Stimulated activated CD8-positive, alpha-beta memory T cell treated with anti-CD3 and anti-CD28 coated beads, Interleukin-4, amount 100 ng/mL, for 24 hours (primary cell): ENCODE data around the gene MPC2.
"Not testable (repeated sequence)": the region's sequence is repeated elsewhere in the genome, so short reads cannot be mapped to it uniquely, and the experiment has no call there.

ENCODE experiments used
- DNase-seq: peaks from one replicate; pipeline ENCODE4 v3.0.0-alpha.2; 2020; ENCODE audit warnings: low read depth

Gene MPC2

DNA sequence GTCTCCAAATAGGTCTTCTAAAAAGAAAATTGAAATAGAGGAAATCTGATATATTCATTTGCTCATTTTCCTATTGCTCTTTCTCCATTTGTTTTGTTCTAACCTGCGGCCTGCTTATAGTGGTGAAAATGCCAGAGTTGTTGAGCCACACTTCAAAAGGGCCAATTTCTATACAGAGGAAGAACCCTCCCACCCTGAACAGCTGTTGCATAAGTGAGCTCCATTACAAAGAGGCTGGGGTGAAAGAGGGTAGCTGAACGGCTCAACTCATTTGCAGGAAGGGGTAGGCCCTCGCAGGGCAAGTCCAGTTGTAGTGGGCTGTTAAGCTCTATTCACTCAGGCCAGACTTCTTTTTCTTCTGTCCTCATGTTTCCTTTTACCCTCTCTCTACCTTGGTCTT, 31.7 kb downstream of the MPC2 start:
- no peak for DNase-seq

DNA sequence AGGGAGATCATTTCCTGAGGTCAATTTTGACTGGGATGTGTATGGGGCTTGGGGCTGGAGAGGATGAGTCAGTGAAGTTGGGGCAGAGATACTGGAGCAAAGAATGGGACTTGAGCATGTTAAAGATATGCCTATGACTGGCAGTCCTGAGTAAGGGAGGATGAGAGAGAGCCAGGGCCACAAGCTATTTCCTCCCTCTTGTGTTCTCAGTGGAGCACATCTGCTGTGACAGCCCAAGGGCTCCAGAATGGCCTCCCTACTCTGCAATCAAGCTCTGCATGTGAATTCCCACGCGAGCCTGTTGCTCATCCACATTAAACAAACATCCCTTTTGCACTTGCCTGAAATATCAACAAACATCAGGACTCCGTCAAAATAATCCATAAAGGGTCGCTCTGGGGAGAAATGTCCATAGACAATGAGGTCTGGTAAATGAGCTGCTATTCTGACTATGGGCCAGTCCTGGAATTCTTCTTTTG, 32.2 kb downstream of the MPC2 start:
- no peak for DNase-seq

DNA sequence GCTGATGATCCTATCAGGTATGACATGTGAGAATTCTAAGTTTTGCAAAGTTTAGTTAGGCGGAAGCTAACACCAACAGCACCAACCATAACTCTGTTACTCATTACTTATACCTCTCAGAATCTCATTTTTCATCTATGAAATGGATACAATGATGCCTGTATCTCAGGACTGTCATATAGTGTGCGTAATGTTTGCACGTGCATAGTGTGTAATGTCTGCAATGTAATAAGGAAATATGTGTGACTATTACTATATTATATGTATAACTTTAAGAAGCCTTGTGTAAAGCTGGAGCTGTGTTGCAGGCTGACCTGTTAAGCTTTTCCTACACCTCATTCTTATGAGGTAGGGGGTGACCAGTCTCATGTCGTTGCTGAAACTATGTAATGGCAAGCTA, 36.0 kb downstream of the MPC2 start:
- no peak for DNase-seq

DNA sequence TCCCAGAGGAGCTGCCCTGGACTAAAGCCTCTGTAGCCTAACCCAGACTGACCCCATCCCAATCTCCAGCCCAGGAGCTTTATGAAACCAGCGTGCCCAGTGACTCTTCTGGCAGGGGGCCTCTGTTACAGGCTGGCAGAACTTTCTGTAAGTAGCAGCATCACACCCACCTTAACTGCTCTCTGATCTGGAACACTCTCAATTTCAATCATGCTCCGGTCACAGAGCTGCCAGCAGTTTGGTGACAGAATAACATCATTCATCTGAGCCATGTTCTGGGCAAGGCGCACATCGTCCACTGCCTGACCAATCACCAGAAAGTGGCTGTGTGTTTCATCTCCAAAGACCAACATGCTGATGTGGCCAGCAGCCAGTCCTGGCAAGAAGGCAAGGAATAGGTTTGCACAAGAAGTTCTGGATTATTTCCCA, 37.6 kb downstream of the MPC2 start:
- DNase-seq, result no peak

DNA sequence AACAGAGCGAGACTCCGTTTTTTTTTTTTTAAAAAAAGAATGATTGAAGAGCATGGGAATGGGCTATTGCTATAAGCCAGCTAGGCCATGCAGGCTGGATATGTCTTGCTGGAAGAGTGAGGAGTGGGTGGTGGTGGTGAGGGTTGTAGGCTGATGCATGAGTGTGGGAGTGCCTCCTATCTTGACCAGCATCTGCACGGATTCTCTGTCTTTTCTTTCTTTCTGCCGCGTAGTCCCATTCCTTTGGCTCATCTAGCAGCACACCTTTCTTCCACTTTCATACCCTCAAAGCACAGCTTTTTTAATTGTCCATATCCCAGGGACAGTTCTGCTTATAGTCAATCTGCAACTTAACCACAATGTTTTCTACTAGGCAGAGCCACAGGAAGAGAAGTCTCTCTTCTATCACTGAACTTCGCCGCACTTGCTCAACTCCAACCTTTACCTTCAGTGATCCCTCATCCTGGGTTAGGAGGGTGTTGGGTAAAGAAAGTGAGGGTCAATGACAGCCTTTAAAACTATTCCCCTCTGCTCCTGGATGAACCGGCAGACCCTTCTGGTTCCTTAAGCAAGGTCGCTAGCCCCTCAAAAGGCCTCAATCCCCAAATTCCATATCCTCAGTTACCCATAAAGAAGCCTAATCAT, 38.2 kb downstream of the MPC2 start:
- DNase-seq, result no peak

DNA sequence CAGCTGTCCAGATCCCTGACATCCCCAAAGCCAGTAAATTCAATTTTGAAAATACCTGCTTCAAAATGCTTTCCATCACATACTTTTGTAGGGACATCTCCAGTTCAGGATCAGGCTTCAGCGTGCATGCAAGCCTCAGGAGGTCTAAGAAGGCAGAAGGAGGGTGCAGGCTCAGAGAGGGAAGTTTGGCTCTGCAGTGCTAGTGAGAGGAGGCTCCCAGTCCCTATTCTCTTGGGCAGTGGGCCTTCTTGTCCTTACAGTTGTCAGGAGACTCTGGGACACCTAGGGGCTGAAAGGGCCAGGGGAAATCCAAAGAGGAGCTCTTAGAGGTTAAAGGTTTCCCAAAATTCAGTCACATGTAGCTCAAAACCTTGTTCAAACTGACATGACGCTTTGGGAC, 43.1 kb downstream of the MPC2 start:
- no peak for DNase-seq

DNA sequence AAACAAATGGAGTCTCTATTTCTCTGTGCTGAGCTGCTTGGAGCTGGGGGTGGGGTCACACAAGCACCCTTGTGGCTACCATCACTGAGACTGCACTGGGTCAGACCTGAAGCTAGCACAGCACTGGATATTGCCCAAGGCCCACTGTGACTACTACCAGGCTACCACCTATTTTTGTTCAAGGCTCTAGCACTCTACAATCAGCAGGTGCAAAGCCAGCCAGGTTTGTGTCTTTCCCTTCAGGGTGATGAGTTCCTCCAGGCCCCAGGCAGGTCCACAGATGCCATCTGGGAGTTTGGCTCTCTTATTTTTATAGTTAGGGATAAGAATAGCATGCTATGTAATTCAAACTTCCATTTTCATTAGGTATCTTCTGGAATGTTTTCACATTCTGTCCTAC, 46.5 kb downstream of the MPC2 start:
- no peak for DNase-seq

DNA sequence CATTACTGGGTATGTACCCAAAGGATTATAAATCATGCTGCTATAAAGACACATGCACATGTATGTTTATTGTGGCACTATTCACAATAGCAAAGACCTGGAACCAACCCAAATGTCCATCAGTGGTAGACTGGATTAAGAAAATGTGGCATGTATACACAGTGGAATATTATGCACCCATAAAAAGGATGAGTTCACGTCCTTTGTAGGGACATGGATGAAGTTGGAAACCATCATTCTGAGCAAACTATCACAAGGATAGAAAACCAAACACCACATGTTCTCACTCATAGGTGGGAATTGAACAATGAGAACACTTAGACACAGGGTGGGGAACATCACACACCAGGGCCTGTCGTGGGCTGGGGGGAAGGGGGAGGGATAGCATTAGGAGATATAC, 49.7 kb downstream of the MPC2 start:
- not testable (repeated sequence) for DNase-seq

DNA sequence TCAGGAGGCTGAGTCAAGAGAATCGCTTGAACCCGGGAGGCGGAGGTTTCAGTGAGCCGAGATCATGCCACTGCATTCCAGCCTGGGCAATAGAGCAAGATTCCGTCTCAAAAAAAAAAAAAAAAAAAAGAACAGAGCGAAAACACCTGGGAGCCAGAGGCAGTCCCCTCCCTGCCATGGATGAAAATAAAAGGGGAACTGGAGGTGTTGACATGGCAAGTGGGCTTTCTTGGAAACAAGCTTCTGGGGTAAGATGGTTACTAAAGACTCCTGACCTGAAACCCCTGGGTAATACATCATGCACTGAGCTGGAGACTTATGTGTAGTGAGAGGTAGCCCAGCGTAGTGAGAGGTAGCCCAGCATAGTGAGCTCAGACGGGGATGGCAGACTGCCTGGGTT, 54.5 kb downstream of the MPC2 start:
- no peak for DNase-seq

DNA sequence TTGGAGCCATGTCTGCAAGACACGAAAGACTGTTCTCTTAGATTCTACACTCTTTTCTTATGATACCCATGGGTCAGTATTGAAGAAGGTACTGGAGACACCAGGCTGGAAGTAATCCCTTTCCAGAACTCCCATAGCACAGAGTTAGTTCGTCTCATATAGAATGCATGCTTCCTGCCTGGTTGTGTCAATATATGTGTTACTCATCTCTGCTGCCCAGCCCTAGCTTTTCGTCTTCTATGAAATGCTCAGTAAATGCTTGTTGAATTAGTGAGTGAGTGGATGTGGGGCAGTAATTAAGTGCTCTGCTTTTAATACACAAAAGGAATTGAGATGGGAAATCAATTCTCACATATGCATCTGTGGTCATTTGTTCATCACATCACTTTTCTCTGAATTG, 55.1 kb downstream of the MPC2 start:
- no peak for DNase-seq

DNA sequence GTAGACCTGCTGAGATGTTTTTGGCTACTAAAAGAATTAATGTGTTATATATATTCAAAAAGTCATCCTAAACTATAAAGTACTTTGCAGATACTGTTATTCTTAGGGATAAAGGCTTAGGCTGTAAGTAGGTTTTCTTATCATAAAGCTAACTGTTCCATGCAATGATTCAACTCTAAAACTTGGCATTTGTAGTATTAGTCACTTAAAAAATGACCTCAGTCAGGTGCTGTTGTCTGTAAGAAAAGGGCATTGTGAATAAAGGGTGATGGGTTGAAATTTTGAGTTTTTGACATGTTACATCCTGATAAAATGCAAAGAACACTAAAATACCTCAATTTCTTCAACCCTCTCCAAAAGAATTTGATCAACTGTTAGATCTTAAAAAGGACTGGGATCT, 55.8 kb downstream of the MPC2 start:
- no peak for DNase-seq

DNA sequence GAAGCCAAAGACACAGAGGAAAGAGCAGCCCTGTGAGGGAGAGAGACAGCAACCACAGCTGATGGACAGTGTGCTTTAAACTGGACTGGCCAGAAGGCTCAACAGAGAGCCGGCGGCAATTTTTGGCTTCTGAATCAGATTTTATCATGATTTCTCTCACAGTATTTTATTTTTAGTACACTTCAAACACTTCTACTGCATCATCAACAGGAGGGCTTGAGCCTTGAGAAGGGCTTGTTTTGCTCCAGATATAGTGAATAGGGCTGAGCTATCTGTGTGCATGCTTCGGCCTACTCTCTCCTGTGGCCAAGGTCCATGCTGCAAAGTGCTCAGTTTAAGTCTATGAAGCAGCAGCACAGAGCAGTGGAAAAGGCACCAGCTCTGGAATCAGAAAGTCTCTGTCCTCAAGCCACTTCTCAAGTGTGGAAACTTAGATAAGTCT, 56.3 kb downstream of the MPC2 start:
- DNase-seq, result no peak

DNA sequence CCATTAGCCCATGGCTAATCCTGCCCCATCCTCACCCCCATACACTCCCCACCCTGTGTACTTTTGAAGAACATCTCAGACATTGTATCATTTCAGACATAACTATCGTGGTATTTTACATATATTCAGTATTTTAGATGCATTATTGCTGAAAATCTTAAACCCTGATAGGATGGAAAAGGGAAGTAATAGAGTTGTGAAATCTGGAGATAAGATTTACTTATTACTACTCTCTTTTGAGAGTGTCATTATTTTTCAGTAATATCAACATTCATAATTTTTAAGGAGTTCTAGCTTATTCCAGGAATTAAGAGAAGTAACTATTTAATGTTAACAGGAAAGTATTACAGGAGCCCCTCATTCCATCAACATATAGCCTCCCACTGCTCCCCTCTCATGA, 57.4 kb downstream of the MPC2 start:
- no peak for DNase-seq

DNA sequence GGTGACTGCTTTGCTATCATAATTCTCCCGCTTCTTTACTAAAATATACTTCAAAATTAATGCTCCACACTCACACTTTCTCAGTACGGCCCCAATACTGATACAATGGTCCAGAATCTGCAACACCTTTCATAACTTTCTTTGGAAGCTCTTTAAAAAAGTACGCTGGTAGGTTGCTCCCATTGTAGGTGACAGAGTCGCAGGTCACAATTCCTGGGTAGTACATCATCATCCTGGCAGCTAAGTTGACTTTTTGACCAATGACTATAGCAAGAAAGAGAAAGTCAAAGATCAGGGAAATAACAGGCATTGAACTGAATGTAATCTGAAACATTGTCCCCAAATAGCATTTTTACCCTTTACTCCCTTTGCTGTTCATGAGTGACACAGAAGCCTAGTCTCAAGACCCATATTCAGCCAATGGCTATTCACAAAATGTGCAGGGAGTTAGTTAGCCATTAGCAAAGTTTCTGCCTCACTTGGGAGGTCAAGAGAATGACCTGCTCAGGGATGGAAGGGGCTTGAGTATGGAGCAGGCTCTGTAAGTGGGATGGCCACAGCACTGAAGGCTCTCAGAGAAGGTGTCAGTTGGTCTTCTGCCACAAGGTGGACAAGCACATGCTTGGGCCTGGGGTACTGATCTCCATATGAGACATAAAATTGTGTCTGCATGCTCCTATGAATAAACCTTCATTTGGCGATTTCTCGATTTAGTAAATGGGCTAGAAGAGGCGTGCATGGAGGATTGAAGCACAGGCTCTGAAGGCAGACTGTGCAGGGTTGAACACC, 58.3 kb downstream of the MPC2 start:
- no peak for DNase-seq

DNA sequence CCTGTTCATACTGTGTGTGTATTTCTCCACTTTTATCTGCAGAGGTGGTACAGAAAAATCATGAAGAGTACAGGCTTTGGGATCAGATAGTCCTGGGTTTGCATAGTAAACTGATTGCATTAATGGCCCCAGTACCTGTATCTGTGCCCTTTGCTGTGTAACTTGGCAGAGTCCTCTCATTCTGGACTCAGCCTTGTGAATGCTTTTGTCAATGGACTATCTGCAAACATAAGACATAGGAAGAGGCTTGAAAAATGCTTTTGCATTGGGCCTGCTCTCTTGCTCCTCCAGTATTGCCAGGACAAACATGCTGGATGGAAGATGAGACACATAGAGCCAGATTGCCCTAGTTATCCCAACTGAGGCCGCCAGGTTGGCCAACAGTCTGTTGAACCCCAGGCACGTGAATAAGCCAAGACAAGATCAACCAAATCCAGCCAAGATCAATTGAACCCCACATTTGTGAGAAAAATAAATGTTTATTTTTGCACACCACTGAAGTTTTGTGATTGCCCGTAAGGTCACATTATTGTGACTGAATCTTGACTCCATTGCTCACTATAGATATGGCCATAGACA, 60.2 kb downstream of the MPC2 start:
- DNase-seq, result no peak

DNA sequence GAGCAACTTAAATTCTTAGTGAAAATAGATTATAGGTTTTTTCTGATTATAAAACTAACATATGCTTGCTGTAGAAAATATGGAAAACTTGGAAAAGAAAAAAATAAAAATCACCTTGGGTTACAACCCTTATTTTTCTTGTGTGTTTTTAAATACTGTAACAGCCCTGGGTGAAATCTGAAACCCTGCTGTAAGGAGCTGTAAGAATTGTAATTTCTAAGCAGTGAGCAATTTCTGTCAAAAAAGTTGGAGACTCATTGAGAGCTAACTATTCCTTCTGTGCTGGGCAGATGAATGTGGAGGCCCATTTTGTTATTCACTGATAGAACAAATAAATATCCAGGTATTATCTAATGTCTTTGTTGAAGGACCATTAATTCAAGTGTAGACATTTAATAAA, 65.5 kb downstream of the MPC2 start:
- no peak for DNase-seq

DNA sequence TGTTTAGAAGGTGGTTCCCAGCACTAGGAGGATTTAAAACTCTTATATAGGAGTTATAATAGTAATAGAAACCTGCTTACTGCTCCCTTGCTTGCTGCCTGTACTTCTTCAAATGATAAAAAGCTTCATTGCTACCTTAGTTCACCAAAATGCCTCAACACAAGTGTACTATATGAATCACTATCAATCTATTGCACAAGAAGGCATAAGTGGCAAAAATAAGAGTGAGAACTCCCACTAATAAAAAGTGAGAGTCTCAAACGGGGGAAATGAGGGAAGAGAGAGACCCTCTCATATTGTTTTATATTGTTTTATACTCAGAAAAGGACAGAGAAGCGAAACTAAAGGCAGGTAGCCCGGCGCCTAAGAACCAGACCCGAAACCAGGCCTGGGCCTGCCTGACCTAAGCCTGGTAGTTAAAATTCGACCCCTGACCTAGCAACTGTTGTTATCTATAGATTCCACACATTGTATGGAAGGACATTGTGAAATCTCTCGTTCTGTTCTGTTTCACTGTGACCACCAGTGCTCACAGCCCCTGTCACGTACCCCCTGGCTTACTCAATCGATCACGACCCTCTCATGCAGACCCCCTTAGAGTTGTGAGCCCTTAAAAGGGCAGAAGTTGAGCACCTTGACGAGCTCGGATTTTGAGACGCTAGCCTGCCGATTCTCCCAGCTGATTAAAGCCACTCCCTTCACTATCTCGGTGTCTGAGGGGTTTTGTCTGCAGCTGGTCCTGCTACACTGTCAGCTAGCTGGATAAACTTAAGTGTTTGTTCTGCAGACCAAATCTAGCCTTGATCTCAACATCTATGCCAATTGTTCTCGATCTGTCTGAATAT, 67.5 kb downstream of the MPC2 start:
- not testable (repeated sequence) for DNase-seq

DNA sequence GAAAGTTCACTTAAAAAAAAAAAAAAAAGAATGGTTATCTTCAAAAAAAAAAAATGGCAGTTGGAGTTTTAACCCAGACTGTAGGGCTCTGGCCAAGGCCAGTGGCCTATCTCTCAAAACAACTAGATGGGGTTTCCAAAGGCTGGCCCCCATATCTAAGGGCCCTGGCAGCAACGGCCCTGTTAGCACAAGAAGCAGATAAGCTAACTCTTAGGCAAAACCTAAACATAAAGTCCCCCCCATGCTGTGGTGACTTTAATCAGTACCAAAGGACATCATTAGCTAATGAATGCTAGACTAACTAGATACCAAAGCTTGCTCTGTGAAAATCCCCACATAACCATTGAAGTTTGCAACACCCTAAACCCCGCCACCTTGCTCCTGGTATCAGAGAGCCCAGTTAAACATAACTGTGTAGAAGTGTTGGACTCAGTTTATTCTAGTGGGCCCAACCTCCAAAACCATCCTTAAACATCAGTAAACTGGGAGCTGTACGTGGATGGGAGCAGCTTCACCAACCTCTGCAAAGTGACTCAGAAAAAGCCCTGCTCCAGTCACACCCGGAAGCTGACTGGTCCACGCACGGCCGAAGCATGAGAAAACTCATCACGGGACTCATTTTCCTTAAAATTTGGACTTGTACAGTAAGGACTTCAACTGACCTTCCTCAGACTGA, 70.0 kb downstream of the MPC2 start:
- not testable (repeated sequence) for DNase-seq
